Vagina (tissue), 2 donors: ENCODE results near the gene ZNF428. TPM values are rescaled to one million over a fixed set of nuclear protein-coding genes. Genes with fewer than 3 reads are reported as not detected.
A peak's percentile ranks its signal among the peaks of the same experiment; 100 is the strongest.

Experiments used
- DNase-seq, 2 donors: peaks; one replicate each; pipeline ENCODE4 v3.0.0-alpha.2; 2017; ENCODE audit errors: extremely low spot score in 2 of 2
- H3K27ac ChIP-seq: fragments of 200-600 bp; sonication (generic); one replicate; pipeline ENCODE4 v1.5.1; 2019
- H3K27me3 ChIP-seq: fragments of 200-600 bp; sonication (generic); one replicate; pipeline ENCODE4 v1.5.1; 2019
- H3K36me3 ChIP-seq, 2 donors: fragments of 200-600 bp; sonication (generic); one replicate each; pipeline ENCODE4 v1.5.1; 2017 to 2019
- H3K4me1 ChIP-seq: fragments of 200-600 bp; sonication (generic); one replicate; pipeline ENCODE4 v1.5.1; 2019
- H3K4me3 ChIP-seq, 2 donors: fragments of 200-600 bp; sonication (generic); 1 replicate in 1 of 2; 2 replicates in 1 of 2; pipeline ENCODE4 v1.5.1; 2016 to 2019
- H3K9me3 ChIP-seq: fragments of 200-600 bp; sonication (generic); one replicate; pipeline ENCODE4 v1.5.1; 2019
- POLR2A ChIP-seq, 2 donors: fragments of 450-650 bp; IDR thresholded peaks; one replicate each; pipeline ENCODE4 v1.6.1; 2017; ENCODE audit warnings: antibody characterized with exemption in 2 of 2, mild to moderate bottlenecking in 2 of 2, moderate library complexity in 2 of 2
- POLR2AphosphoS5 ChIP-seq, 2 donors: sonication (generic); formaldehyde crosslinking; IDR thresholded peaks; one replicate each; pipeline ENCODE4 v1.9.0; 2017; ENCODE audit warnings: antibody characterized with exemption in 2 of 2, mild to moderate bottlenecking in 2 of 2, low read depth in 1 of 2; ENCODE audit not compliant: insufficient read depth in 1 of 2
- intact Hi-C: fragments of 100-400 bp; cut with DNase I; formaldehyde crosslinking; loops from one replicate; pipeline ENCODE4 v1.15.1; 2023
- total RNA-seq: library from RNA; depleted of rRNA; stranded (reverse); fragments of >200 nt; gene quantifications from one replicate; pipeline ENCODE4 v1.2.3, GENCODE V29; 2016
- TF ChIP-seq, protein P1 (sequence below), 3 experiments: fragments of 450-650 bp in 2 of 3; fragments of 200-600 bp in 1 of 3; sonication (generic) in 1 of 3; IDR thresholded peaks; one replicate each; pipeline ENCODE4 v1.5.1; 2017 to 2019; ENCODE audit warnings: antibody characterized with exemption in 3 of 3, mild to moderate bottlenecking in 2 of 3, moderate library complexity in 2 of 3

Gene ZNF428
- total RNA-seq, 1 donor from 2014 or later: 30.9 TPM

DNA sequence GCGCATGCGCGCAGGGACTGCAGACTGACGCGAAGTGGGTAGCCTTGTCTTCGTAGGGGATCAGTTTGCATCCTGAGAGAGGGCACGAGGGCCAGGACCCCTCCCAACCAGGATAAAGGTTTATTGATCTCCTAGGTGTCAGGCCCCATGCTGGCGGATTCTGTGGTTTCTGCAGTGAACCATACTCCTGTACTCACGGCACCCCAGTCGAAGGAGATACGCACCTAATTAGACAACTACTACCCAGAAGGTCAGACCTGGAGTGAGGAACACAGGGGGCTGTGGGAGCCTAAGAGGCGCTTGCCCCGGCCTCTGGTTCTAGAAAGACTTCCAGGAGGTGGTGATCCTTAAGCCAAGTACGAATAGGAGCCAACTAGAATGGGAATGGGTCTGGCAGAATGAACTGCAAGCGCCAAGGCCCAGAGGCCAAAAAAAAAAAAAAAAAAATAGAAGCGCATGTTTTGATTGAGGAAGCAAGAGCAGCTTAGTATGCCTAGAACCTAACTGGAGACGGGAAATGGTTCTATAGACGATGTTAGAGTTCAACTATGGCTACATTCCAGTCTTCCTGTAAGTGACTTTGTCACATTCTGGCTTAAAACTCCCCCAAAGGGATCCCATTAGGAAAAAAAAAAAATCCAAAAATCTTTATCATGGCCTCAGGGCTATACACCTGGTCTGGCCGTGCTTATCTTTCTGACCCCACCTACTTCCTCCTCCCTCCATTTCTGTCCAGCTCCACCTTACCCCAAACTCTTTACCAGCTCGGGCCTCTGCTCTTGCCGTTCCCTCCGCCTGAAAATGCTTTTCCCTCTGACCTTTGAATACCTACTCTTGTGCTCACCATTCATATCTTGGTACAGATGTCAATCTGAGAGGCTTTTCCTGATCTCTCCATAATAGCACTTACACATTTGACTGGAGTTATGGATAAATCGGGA lies 902 bp upstream of the ZNF428 start:
- intact Hi-C loops: no loop called here
- TF ChIP-seq POLR2AphosphoS5 (IDR thresholded peaks at IDR 0.05; ENCODE audit: insufficient read depth in 1 of 2, low read depth in 1 of 2) (no peak), POLR2A (IDR thresholded peaks at IDR 0.05) (no peak)
- TF ChIP-seq, protein P1, sequence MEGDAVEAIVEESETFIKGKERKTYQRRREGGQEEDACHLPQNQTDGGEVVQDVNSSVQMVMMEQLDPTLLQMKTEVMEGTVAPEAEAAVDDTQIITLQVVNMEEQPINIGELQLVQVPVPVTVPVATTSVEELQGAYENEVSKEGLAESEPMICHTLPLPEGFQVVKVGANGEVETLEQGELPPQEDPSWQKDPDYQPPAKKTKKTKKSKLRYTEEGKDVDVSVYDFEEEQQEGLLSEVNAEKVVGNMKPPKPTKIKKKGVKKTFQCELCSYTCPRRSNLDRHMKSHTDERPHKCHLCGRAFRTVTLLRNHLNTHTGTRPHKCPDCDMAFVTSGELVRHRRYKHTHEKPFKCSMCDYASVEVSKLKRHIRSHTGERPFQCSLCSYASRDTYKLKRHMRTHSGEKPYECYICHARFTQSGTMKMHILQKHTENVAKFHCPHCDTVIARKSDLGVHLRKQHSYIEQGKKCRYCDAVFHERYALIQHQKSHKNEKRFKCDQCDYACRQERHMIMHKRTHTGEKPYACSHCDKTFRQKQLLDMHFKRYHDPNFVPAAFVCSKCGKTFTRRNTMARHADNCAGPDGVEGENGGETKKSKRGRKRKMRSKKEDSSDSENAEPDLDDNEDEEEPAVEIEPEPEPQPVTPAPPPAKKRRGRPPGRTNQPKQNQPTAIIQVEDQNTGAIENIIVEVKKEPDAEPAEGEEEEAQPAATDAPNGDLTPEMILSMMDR (IDR thresholded peaks at IDR 0.05): no peak
- DNase-seq: no peak

DNA sequence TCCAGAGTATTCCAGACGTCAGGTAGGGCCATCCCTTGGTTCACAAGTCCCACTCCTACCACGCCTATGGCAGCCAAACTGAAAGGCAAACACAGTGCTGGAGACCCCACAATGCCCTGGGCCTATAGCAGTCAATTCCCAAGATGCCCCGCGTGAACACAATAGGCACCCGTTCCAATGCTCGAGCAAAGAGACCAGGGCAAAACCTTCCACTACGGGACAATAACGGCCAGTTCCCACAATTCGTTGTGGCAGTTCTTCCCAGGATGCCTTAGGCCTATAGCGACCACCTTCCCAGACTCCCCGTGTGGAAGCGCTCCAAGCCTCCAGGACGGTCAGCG lies 538 bp downstream of the ZNF428 start:
- H3K4me1 ChIP-seq: peaks cover 19% of the 10 kb centered on the region
- H3K4me3 ChIP-seq: peak overlapping the region; percentile 79 to 83
- no peaks in the 10 kb centered on the region for H3K9me3 ChIP-seq
- intact Hi-C loops: no loop called here
- no peak for DNase-seq
- H3K27me3 ChIP-seq: no peaks in the 10 kb centered on the region
- TF ChIP-seq POLR2AphosphoS5 (IDR thresholded peaks at IDR 0.05; ENCODE audit: insufficient read depth in 1 of 2, low read depth in 1 of 2) (no peak), POLR2A (IDR thresholded peaks at IDR 0.05) (no peak)
- TF ChIP-seq, protein P1 (IDR thresholded peaks at IDR 0.05): no peak
- H3K27ac ChIP-seq: peak overlapping the region; percentile 89
- no peaks in the 10 kb centered on the region for H3K36me3 ChIP-seq

More for the DNA sequence above, 902 bp upstream of the ZNF428 start:
- Histone ChIP-seq H3K27me3 (no peaks in the 10 kb centered on the region), H3K9me3 (no peaks in the 10 kb centered on the region), H3K4me3 (peak overlapping the region; percentile 79 to 83), H3K4me1 (peaks cover 19% of the 10 kb centered on the region), H3K36me3 (no peaks in the 10 kb centered on the region), H3K27ac (peak overlapping the region; percentile 89)

DNA sequence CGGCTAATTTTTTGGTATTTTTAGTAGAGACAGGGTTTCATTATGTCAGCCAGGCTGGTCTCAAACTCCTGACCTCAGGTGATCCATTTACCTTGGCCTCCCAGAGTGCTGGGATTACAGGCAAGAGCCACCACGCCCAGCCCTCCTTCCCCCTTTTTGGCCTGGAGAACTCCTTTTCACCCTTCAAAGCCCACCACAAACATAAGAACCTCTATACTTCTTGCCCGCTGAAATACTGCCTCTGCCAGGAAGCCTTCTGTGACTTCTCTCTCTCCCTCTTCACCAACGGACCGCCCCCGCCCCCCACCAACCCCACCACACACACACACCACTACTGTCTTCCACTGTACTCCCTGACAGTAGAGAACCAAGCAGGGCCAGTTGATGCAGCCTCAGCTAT lies 2.5 kb downstream of the ZNF428 start:
- intact Hi-C loops: no loop called here
- Histone ChIP-seq H3K4me3 (no peak overlapping the region), H3K27me3 (no peaks in the 10 kb centered on the region), H3K27ac (no peak overlapping the region), H3K4me1 (peaks cover 19% of the 10 kb centered on the region), H3K9me3 (no peaks in the 10 kb centered on the region), H3K36me3 (peaks cover 0 to 12% of the 10 kb centered on the region in 2 donors)
- no peak for DNase-seq
- no peak for TF ChIP-seq POLR2A (IDR thresholded peaks at IDR 0.05)
- no peak for TF ChIP-seq POLR2AphosphoS5 (IDR thresholded peaks at IDR 0.05; ENCODE audit: insufficient read depth in 1 of 2, low read depth in 1 of 2)
- TF ChIP-seq, protein P1 (IDR thresholded peaks at IDR 0.05): no peak

DNA sequence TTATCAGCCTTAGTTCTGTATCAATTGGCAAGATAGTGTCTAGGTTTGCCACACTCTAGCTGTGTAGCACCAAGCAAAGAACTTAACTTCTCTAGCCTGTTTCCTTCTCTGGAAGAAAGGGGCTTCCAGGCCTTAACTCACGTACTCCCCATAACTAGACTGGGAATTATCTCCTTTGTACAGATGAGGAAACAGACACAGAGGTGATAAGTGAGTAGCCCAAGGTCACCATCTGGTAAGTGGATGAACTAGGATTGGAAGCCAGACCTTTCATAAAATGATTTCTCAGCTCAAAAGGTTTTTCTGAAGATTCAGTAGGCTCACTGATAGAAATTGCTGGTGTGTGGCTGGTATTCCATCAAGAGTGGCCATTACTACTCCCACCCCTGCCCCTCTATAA lies 3.1 kb downstream of the ZNF428 start:
- Histone ChIP-seq H3K27me3 (no peaks in the 10 kb centered on the region), H3K4me1 (peaks cover 19% of the 10 kb centered on the region), H3K9me3 (no peaks in the 10 kb centered on the region), H3K36me3 (peaks cover 0 to 12% of the 10 kb centered on the region in 2 donors), H3K4me3 (no peak overlapping the region), H3K27ac (no peak overlapping the region)
- no peak for TF ChIP-seq POLR2A (IDR thresholded peaks at IDR 0.05)
- no peak for TF ChIP-seq POLR2AphosphoS5 (IDR thresholded peaks at IDR 0.05; ENCODE audit: insufficient read depth in 1 of 2, low read depth in 1 of 2)
- TF ChIP-seq, protein P1 (IDR thresholded peaks at IDR 0.05): no peak
- no peak for DNase-seq
- intact Hi-C loops: no loop called here

DNA sequence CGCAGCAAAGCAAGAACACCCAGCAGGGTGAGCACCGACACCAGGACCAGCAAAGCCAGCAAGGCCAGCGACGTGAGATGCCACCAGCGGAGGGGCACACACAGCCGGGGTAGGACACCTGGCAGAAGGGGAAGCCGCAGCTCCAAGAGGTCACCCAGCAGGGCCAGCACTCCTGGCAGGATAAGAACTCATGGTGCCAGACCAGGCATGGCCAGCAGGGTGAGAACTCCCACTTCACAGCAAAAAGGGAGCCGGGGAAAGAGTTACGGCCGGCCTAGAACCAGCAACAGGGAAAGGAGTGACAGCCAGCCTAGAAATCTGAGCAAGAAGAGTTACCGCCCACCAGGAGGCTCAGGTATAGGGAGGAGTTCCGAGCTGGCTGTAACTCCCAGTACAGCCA lies 7.1 kb downstream of the ZNF428 start:
- TF ChIP-seq POLR2AphosphoS5 (IDR thresholded peaks at IDR 0.05; ENCODE audit: insufficient read depth in 1 of 2, low read depth in 1 of 2) (no peak), POLR2A (IDR thresholded peaks at IDR 0.05) (no peak)
- TF ChIP-seq, protein P1 (IDR thresholded peaks at IDR 0.05): no peak
- intact Hi-C loops: no loop called here
- peaks cover 0 to 12% of the 10 kb centered on the region in 2 donors for H3K36me3 ChIP-seq

More for the DNA sequence above, 7.1 kb downstream of the ZNF428 start:
- H3K4me1 ChIP-seq: no peaks in the 10 kb centered on the region
- no peaks in the 10 kb centered on the region for H3K27me3 ChIP-seq
- H3K4me3 ChIP-seq: no peak overlapping the region
- H3K27ac ChIP-seq: no peak overlapping the region
- DNase-seq: no peak
- H3K9me3 ChIP-seq: no peaks in the 10 kb centered on the region
